Stimulated activated naive CD8-positive, alpha-beta T cell treated with anti-CD3 and anti-CD28 coated beads, Interleukin-15, Interleukin-2, amounts not matched to agents 100 ng/mL and 50 ng/mL, for 24 hours (primary cell): ENCODE results near the gene STAC3.

Experiments
- H3K27ac Mint-ChIP-seq: one replicate; pipeline ENCODE4 v1.8.0; 2021; ENCODE audit warnings: mild to moderate bottlenecking, mixed read lengths
- H3K27me3 Mint-ChIP-seq: one replicate; pipeline ENCODE4 v1.8.0; 2021; ENCODE audit warnings: mixed read lengths
- H3K36me3 Mint-ChIP-seq: one replicate; pipeline ENCODE4 v1.8.0; 2021; ENCODE audit warnings: low read depth, mixed read lengths
- H3K4me1 Mint-ChIP-seq: one replicate; pipeline ENCODE4 v1.8.0; 2021; ENCODE audit warnings: low read depth, mixed read lengths
- H3K4me3 Mint-ChIP-seq: one replicate; pipeline ENCODE4 v1.8.0; 2021; ENCODE audit warnings: mild to moderate bottlenecking, mixed read lengths
- H3K9me3 Mint-ChIP-seq: one replicate; pipeline ENCODE4 v1.8.0; 2021; ENCODE audit warnings: mixed read lengths

The STAC3 gene

GRCh38 chr12:57262126-57262822 lies 11.3 kb upstream of the STAC3 start:
- Mint-ChIP-seq H3K36me3 (peaks cover 22% of the 10 kb centered on the region), H3K27me3 (no peaks in the 10 kb centered on the region), H3K4me1 (no peaks in the 10 kb centered on the region), H3K4me3 (no peak overlapping the region), H3K9me3 (no peaks in the 10 kb centered on the region), H3K27ac (no peak overlapping the region)

- H3K4me1 Mint-ChIP-seq = no peaks in the 10 kb centered on the region
- no peaks in the 10 kb centered on the region for H3K9me3 Mint-ChIP-seq
- no peak overlapping the region for H3K27ac Mint-ChIP-seq
- no peak overlapping the region for H3K4me3 Mint-ChIP-seq
- no peaks in the 10 kb centered on the region for H3K27me3 Mint-ChIP-seq
- peaks cover 18% of the 10 kb centered on the region for H3K36me3 Mint-ChIP-seq
Measured at GRCh38 chr12:57261428-57261865, 10.5 kb upstream of the STAC3 start.

GRCh38 chr12:57260366-57260765 lies 9.4 kb upstream of the STAC3 start:
- H3K36me3 Mint-ChIP-seq = peaks cover 26% of the 10 kb centered on the region
- no peak overlapping the region for H3K27ac Mint-ChIP-seq
- H3K9me3 Mint-ChIP-seq = no peaks in the 10 kb centered on the region
- no peaks in the 10 kb centered on the region for H3K27me3 Mint-ChIP-seq
- no peaks in the 10 kb centered on the region for H3K4me1 Mint-ChIP-seq
- H3K4me3 Mint-ChIP-seq = no peak overlapping the region

GRCh38 chr12:57258977-57259970 lies 8.3 kb upstream of the STAC3 start:
- Mint-ChIP-seq H3K27me3 (no peaks in the 10 kb centered on the region), H3K9me3 (no peaks in the 10 kb centered on the region), H3K4me1 (no peaks in the 10 kb centered on the region), H3K4me3 (no peak overlapping the region), H3K27ac (no peak overlapping the region), H3K36me3 (peaks cover 25% of the 10 kb centered on the region)

- no peak overlapping the region for H3K4me3 Mint-ChIP-seq
- H3K27ac Mint-ChIP-seq = no peak overlapping the region
- peaks cover 21% of the 10 kb centered on the region for H3K36me3 Mint-ChIP-seq
- no peaks in the 10 kb centered on the region for H3K4me1 Mint-ChIP-seq
- no peaks in the 10 kb centered on the region for H3K27me3 Mint-ChIP-seq
- no peaks in the 10 kb centered on the region for H3K9me3 Mint-ChIP-seq
Measured at GRCh38 chr12:57255916-57256315, 4.9 kb upstream of the STAC3 start.

GRCh38 chr12:57254506-57255280 lies 3.7 kb upstream of the STAC3 start:
- Mint-ChIP-seq H3K27ac (no peak overlapping the region), H3K36me3 (peaks cover 21% of the 10 kb centered on the region), H3K27me3 (no peaks in the 10 kb centered on the region), H3K4me3 (no peak overlapping the region), H3K9me3 (no peaks in the 10 kb centered on the region), H3K4me1 (no peaks in the 10 kb centered on the region)

GRCh38 chr12:57250541-57250940 lies 446 bp downstream of the STAC3 start:
- peaks cover 7% of the 10 kb centered on the region for H3K4me1 Mint-ChIP-seq
- peaks cover 14% of the 10 kb centered on the region for H3K36me3 Mint-ChIP-seq
- H3K27me3 Mint-ChIP-seq = no peaks in the 10 kb centered on the region
- no peak overlapping the region for H3K27ac Mint-ChIP-seq
- H3K4me3 Mint-ChIP-seq = no peak overlapping the region
- H3K9me3 Mint-ChIP-seq = no peaks in the 10 kb centered on the region

- Mint-ChIP-seq H3K9me3 (no peaks in the 10 kb centered on the region), H3K4me3 (peak overlapping the region; percentile 45), H3K4me1 (peaks cover 12% of the 10 kb centered on the region), H3K27ac (no peak overlapping the region), H3K27me3 (peaks cover 9% of the 10 kb centered on the region), H3K36me3 (peaks cover 10% of the 10 kb centered on the region)
Measured at GRCh38 chr12:57248934-57249742, 1.8 kb downstream of the STAC3 start.

GRCh38 chr12:57247041-57247440 lies 3.9 kb downstream of the STAC3 start:
- Mint-ChIP-seq H3K4me1 (peaks cover 30% of the 10 kb centered on the region), H3K27ac (no peak overlapping the region), H3K9me3 (no peaks in the 10 kb centered on the region), H3K4me3 (no peak overlapping the region), H3K27me3 (peaks cover 21% of the 10 kb centered on the region), H3K36me3 (peaks cover 6% of the 10 kb centered on the region)

GRCh38 chr12:57244312-57244696 lies 6.7 kb downstream of the STAC3 start:
- Mint-ChIP-seq H3K4me3 (no peak overlapping the region), H3K27me3 (peaks cover 44% of the 10 kb centered on the region), H3K9me3 (no peaks in the 10 kb centered on the region), H3K27ac (no peak overlapping the region), H3K36me3 (peaks cover 6% of the 10 kb centered on the region), H3K4me1 (peaks cover 56% of the 10 kb centered on the region)

- peak overlapping the region; percentile 56 for H3K4me3 Mint-ChIP-seq
- peaks cover 6% of the 10 kb centered on the region for H3K36me3 Mint-ChIP-seq
- no peaks in the 10 kb centered on the region for H3K9me3 Mint-ChIP-seq
- H3K4me1 Mint-ChIP-seq = peaks cover 55% of the 10 kb centered on the region
- H3K27ac Mint-ChIP-seq = no peak overlapping the region
- peaks cover 47% of the 10 kb centered on the region for H3K27me3 Mint-ChIP-seq
Measured at GRCh38 chr12:57243521-57244311, 7.3 kb downstream of the STAC3 start.

GRCh38 chr12:57242691-57243454 lies 8.1 kb downstream of the STAC3 start:
- Mint-ChIP-seq H3K4me1 (peaks cover 60% of the 10 kb centered on the region), H3K9me3 (no peaks in the 10 kb centered on the region)

GRCh38 chr12:57242329-57242690 lies 8.7 kb downstream of the STAC3 start:
- Mint-ChIP-seq H3K4me1 (peaks cover 65% of the 10 kb centered on the region), H3K27me3 (peaks cover 55% of the 10 kb centered on the region), H3K9me3 (no peaks in the 10 kb centered on the region), H3K4me3 (peak overlapping the region; percentile 47), H3K36me3 (peaks cover 6% of the 10 kb centered on the region), H3K27ac (no peak overlapping the region)

More at GRCh38 chr12:57242691-57243454, 8.1 kb downstream of the STAC3 start:
- H3K4me3 Mint-ChIP-seq = peak overlapping the region; percentile 56
- peaks cover 49% of the 10 kb centered on the region for H3K27me3 Mint-ChIP-seq
- peaks cover 6% of the 10 kb centered on the region for H3K36me3 Mint-ChIP-seq
- H3K27ac Mint-ChIP-seq = no peak overlapping the region
